ENCODE data around the gene CCT6B. TPM values are rescaled to one million over a fixed set of nuclear protein-coding genes. Genes with fewer than 3 reads are reported as not detected.

The CCT6B gene
- total and polyA plus RNA-seq, 2 of the 13 experiments (the other 11 are each of a cell fraction or from before 2014, with no cell fraction given): 0.41 to 1.4 TPM

DNA sequence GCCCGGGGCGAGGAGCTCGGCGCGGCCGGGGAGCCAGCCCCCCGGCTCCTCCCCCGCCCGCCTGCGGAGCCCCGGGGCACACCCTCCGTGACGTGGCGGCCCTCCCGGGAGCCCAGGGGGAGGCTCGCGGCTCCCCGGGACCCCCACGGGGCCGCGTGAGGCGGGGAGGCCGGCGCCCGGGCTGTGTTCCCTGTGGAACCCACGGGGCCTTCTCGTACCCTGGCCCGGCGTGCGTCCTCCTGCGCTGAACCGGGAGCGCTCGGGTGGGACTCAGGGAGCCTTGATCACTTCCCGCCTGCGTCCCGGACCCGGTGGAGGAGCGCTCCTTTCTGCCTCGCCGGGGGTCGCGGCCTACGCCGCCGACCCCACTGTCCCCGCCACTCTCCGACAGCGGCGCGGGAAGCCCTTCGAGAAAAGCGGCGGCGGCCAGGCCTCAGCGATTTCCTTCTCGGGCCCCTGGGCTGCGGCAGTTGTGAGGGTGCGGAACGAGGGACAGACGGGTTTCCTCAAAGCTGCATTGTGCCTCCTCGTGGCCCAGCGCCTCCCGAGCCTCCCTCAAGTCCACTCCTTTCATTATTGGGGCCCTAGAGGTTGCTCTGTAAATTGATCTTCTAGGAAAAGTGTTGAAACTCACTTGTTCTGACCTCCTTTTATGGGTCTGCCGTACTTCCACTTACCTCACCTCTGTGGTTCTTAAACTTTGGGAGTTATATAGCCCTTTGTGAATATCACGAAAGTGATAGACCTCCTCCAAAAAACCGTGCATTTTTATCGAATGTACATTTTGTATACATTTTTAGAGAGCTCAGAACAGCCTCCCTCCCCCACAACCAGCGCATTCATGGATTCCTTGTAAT, 19.6 kb upstream of the CCT6B start (continued):
- TF ChIP-seq ZNF746 (CRISPR knock-in tag; IDR thresholded peaks at IDR 0.05) (no peak), ZNF749 (CRISPR knock-in tag; IDR thresholded peaks at IDR 0.05; ENCODE audit: borderline replicate concordance) (no peak), SNAPC2 (CRISPR knock-in tag; IDR thresholded peaks at IDR 0.05) (no peak), MIER2 (CRISPR knock-in tag; IDR thresholded peaks at IDR 0.05) (no peak), ZNF484 (CRISPR knock-in tag; IDR thresholded peaks at IDR 0.05; ENCODE audit: borderline replicate concordance, low read depth) (no peak), SIX1 (CRISPR knock-in tag; IDR thresholded peaks at IDR 0.05; ENCODE audit: borderline replicate concordance) (peak; percentile 73; the same call in 1 of the 2 replicates), NCOR1 (IDR thresholded peaks at IDR 0.05; ENCODE audit: borderline replicate concordance, low read length) (no peak; the same call in 1 of the 2 replicates), RARG (CRISPR knock-in tag; IDR thresholded peaks at IDR 0.05; ENCODE audit: low read depth) (no peak), TMF1 (CRISPR knock-in tag; IDR thresholded peaks at IDR 0.05; ENCODE audit: low read depth) (0 out of 2 replicates have a peak, but pooled peaks have one; percentile 46), ZNF766 (CRISPR knock-in tag; IDR thresholded peaks at IDR 0.05; ENCODE audit: borderline replicate concordance) (no peak; the same call in 1 of the 2 replicates), ZNF556 (CRISPR knock-in tag; IDR thresholded peaks at IDR 0.05; ENCODE audit: borderline replicate concordance) (peak; percentile 36; the same call in 1 of the 2 replicates), KLF13 (CRISPR knock-in tag; IDR thresholded peaks at IDR 0.05) (no peak), ZNF614 (CRISPR knock-in tag; IDR thresholded peaks at IDR 0.05; ENCODE audit: borderline replicate concordance) (no peak), ZNF232 (CRISPR knock-in tag; IDR thresholded peaks at IDR 0.05; ENCODE audit: borderline replicate concordance) (no peak), ZNF768 (CRISPR knock-in tag; IDR thresholded peaks at IDR 0.05) (no peak), ZNF652 (CRISPR knock-in tag; IDR thresholded peaks at IDR 0.05; ENCODE audit: borderline replicate concordance, low read depth) (no peak)
- TF ChIP-seq, protein P1, sequence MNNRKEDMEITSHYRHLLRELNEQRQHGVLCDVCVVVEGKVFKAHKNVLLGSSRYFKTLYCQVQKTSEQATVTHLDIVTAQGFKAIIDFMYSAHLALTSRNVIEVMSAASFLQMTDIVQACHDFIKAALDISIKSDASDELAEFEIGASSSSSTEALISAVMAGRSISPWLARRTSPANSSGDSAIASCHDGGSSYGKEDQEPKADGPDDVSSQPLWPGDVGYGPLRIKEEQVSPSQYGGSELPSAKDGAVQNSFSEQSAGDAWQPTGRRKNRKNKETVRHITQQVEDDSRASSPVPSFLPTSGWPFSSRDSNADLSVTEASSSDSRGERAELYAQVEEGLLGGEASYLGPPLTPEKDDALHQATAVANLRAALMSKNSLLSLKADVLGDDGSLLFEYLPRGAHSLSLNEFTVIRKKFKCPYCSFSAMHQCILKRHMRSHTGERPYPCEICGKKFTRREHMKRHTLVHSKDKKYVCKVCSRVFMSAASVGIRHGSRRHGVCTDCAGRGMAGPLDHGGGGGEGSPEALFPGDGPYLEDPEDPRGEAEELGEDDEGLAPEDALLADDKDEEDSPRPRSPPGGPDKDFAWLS (CRISPR knock-in tag; IDR thresholded peaks at IDR 0.05; ENCODE audit: borderline replicate concordance): no peak
- TF ChIP-seq, protein P2, sequence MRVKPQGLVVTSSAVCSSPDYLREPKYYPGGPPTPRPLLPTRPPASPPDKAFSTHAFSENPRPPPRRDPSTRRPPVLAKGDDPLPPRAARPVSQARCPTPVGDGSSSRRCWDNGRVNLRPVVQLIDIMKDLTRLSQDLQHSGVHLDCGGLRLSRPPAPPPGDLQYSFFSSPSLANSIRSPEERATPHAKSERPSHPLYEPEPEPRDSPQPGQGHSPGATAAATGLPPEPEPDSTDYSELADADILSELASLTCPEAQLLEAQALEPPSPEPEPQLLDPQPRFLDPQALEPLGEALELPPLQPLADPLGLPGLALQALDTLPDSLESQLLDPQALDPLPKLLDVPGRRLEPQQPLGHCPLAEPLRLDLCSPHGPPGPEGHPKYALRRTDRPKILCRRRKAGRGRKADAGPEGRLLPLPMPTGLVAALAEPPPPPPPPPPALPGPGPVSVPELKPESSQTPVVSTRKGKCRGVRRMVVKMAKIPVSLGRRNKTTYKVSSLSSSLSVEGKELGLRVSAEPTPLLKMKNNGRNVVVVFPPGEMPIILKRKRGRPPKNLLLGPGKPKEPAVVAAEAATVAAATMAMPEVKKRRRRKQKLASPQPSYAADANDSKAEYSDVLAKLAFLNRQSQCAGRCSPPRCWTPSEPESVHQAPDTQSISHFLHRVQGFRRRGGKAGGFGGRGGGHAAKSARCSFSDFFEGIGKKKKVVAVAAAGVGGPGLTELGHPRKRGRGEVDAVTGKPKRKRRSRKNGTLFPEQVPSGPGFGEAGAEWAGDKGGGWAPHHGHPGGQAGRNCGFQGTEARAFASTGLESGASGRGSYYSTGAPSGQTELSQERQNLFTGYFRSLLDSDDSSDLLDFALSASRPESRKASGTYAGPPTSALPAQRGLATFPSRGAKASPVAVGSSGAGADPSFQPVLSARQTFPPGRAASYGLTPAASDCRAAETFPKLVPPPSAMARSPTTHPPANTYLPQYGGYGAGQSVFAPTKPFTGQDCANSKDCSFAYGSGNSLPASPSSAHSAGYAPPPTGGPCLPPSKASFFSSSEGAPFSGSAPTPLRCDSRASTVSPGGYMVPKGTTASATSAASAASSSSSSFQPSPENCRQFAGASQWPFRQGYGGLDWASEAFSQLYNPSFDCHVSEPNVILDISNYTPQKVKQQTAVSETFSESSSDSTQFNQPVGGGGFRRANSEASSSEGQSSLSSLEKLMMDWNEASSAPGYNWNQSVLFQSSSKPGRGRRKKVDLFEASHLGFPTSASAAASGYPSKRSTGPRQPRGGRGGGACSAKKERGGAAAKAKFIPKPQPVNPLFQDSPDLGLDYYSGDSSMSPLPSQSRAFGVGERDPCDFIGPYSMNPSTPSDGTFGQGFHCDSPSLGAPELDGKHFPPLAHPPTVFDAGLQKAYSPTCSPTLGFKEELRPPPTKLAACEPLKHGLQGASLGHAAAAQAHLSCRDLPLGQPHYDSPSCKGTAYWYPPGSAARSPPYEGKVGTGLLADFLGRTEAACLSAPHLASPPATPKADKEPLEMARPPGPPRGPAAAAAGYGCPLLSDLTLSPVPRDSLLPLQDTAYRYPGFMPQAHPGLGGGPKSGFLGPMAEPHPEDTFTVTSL (CRISPR knock-in tag; IDR thresholded peaks at IDR 0.05; ENCODE audit: borderline replicate concordance): 0 out of 2 replicates have a peak, but pooled peaks have one; percentile 30
- TF ChIP-seq, protein P3, sequence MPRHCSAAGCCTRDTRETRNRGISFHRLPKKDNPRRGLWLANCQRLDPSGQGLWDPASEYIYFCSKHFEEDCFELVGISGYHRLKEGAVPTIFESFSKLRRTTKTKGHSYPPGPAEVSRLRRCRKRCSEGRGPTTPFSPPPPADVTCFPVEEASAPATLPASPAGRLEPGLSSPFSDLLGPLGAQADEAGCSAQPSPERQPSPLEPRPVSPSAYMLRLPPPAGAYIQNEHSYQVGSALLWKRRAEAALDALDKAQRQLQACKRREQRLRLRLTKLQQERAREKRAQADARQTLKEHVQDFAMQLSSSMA (CRISPR knock-in tag; IDR thresholded peaks at IDR 0.05): no peak
